ENCODE results near the gene ANKRD36. TPM values are rescaled to one million over a fixed set of nuclear protein-coding genes. Genes with fewer than 3 reads are reported as not detected.
"Not testable (repeated sequence)": the region's sequence is repeated elsewhere in the genome, so short reads cannot be mapped to it uniquely, and the experiment has no call there.

The ANKRD36 gene
- 33.4 TPM for total RNA-seq

GRCh38 chr2:97113050-97113881 is at the start of gene ANKRD36:
TSS of gene ANKRD36 (plus strand) at chr2:97113153. CDS start at chr2:97113740, 587 bp downstream.
- H3K27me3 ChIP-seq; H3K36me3 ChIP-seq; H3K9me3 ChIP-seq; intact Hi-C loops (cut with DNase I); H3K4me1 ChIP-seq: not testable (repeated sequence)
- peak in 1 of 2 donors; percentile 85 for DNase-seq (ENCODE audit: extremely low spot score in 2 of 2)
- TF ChIP-seq POLR2AphosphoS5 (IDR thresholded peaks at IDR 0.05; ENCODE audit: insufficient read depth in 1 of 2, low read depth in 1 of 2) (peak in 1 of 2 donors; percentile 55), CTCF (IDR thresholded peaks at IDR 0.05) (peak in 1 of 3 experiments; percentile 53)
- Histone ChIP-seq H3K27ac (peak within 1 kb of the TSS; percentile 94), H3K4me3 (peak within 1 kb of the TSS; percentile 70 to 85)

GRCh38 chr2:97066030-97066429 is 46.9 kb upstream of the ANKRD36 start:
- DNase-seq (ENCODE audit: extremely low spot score in 2 of 2); H3K4me1 ChIP-seq; H3K4me3 ChIP-seq; H3K9me3 ChIP-seq; intact Hi-C loops (cut with DNase I); H3K27me3 ChIP-seq; H3K27ac ChIP-seq; H3K36me3 ChIP-seq: not testable (repeated sequence)

- Histone ChIP-seq H3K27me3 (no peaks in the 10 kb centered on the region), H3K9me3 (no peaks in the 10 kb centered on the region), H3K4me1 (no peaks in the 10 kb centered on the region), H3K27ac (no peak overlapping the region), H3K36me3 (no peaks in the 10 kb centered on the region), H3K4me3 (no peak overlapping the region)
- TF ChIP-seq CTCF (IDR thresholded peaks at IDR 0.05) (no peak), POLR2A (IDR thresholded peaks at IDR 0.05) (no peak), POLR2AphosphoS5 (IDR thresholded peaks at IDR 0.05; ENCODE audit: insufficient read depth in 1 of 2, low read depth in 1 of 2) (no peak)
- no peak for DNase-seq (ENCODE audit: extremely low spot score in 2 of 2)
- intact Hi-C loops (cut with DNase I) = no loop called here
Measured at GRCh38 chr2:97067279-97068004, 45.5 kb upstream of the ANKRD36 start.

GRCh38 chr2:97068074-97068473 is 44.9 kb upstream of the ANKRD36 start:
- intact Hi-C loops (cut with DNase I) = no loop called here
- TF ChIP-seq CTCF (IDR thresholded peaks at IDR 0.05) (no peak), POLR2AphosphoS5 (IDR thresholded peaks at IDR 0.05; ENCODE audit: insufficient read depth in 1 of 2, low read depth in 1 of 2) (no peak), POLR2A (IDR thresholded peaks at IDR 0.05) (no peak)
- H3K27ac ChIP-seq = no peak overlapping the region
- DNase-seq (ENCODE audit: extremely low spot score in 2 of 2) = no peak
- H3K9me3 ChIP-seq = no peaks in the 10 kb centered on the region
- H3K4me3 ChIP-seq = no peak overlapping the region
- no peaks in the 10 kb centered on the region for H3K27me3 ChIP-seq
- no peaks in the 10 kb centered on the region for H3K4me1 ChIP-seq
- no peaks in the 10 kb centered on the region for H3K36me3 ChIP-seq

- H3K4me3 ChIP-seq; H3K27me3 ChIP-seq; DNase-seq (ENCODE audit: extremely low spot score in 2 of 2); H3K27ac ChIP-seq; H3K9me3 ChIP-seq; H3K4me1 ChIP-seq; H3K36me3 ChIP-seq; intact Hi-C loops (cut with DNase I): not testable (repeated sequence)
Measured at GRCh38 chr2:97068722-97069121, 44.2 kb upstream of the ANKRD36 start.

- H3K27me3 ChIP-seq; H3K4me1 ChIP-seq; DNase-seq (ENCODE audit: extremely low spot score in 2 of 2); H3K4me3 ChIP-seq; intact Hi-C loops (cut with DNase I); H3K36me3 ChIP-seq; H3K27ac ChIP-seq; H3K9me3 ChIP-seq: not testable (repeated sequence)
Measured at GRCh38 chr2:97070915-97071314, 42.0 kb upstream of the ANKRD36 start.

GRCh38 chr2:97077213-97077612 is 35.7 kb upstream of the ANKRD36 start:
- H3K9me3 ChIP-seq; H3K27me3 ChIP-seq; H3K4me3 ChIP-seq; H3K27ac ChIP-seq; intact Hi-C loops (cut with DNase I); H3K36me3 ChIP-seq; H3K4me1 ChIP-seq; DNase-seq (ENCODE audit: extremely low spot score in 2 of 2): not testable (repeated sequence)

GRCh38 chr2:97080855-97081254 is 32.1 kb upstream of the ANKRD36 start:
- intact Hi-C loops (cut with DNase I); H3K36me3 ChIP-seq: not testable (repeated sequence)

GRCh38 chr2:97082206-97082605 is 30.7 kb upstream of the ANKRD36 start:
- H3K36me3 ChIP-seq; H3K4me1 ChIP-seq; H3K27ac ChIP-seq; H3K9me3 ChIP-seq; DNase-seq (ENCODE audit: extremely low spot score in 2 of 2); H3K4me3 ChIP-seq; intact Hi-C loops (cut with DNase I); H3K27me3 ChIP-seq: not testable (repeated sequence)

More at GRCh38 chr2:97080855-97081254, 32.1 kb upstream of the ANKRD36 start:
- H3K27ac ChIP-seq; H3K4me3 ChIP-seq; H3K9me3 ChIP-seq; DNase-seq (ENCODE audit: extremely low spot score in 2 of 2); H3K4me1 ChIP-seq; H3K27me3 ChIP-seq: not testable (repeated sequence)

- H3K36me3 ChIP-seq; H3K9me3 ChIP-seq; H3K4me1 ChIP-seq; H3K27me3 ChIP-seq; intact Hi-C loops (cut with DNase I); DNase-seq (ENCODE audit: extremely low spot score in 2 of 2); H3K27ac ChIP-seq; H3K4me3 ChIP-seq: not testable (repeated sequence)
Measured at GRCh38 chr2:97083516-97083915, 29.4 kb upstream of the ANKRD36 start.
